Renal pelvis (tissue), 4 donors: ENCODE results near the gene MCCD1. TPM values are rescaled to one million over a fixed set of nuclear protein-coding genes. Genes with fewer than 3 reads are reported as not detected.
"Not testable (repeated sequence)": the region's sequence is repeated elsewhere in the genome, so short reads cannot be mapped to it uniquely, and the experiment has no call there.

Experiments
- DNase-seq: peaks from one replicate; pipeline ENCODE4 v3.0.0-alpha.2; 2013
- polyA plus RNA-seq, 3 donors: library from polyadenylated mRNA; unstranded; fragments of 120-200 nt; gene quantifications; one replicate each; pipeline ENCODE4 v1.2.1, GENCODE V29; 2013; ENCODE audit not compliant: insufficient read length in 3 of 3

MCCD1 gene
- polyA plus RNA-seq, 3 donors: 19.5 to 24.1 (median 21.9) TPM

- no peak for DNase-seq
Measured at GRCh38 chr6:31535538-31536324, 7.0 kb downstream of the MCCD1 start.

- DNase-seq: no peak
Measured at GRCh38 chr6:31538805-31539400, 10.1 kb downstream of the MCCD1 start.

DNA sequence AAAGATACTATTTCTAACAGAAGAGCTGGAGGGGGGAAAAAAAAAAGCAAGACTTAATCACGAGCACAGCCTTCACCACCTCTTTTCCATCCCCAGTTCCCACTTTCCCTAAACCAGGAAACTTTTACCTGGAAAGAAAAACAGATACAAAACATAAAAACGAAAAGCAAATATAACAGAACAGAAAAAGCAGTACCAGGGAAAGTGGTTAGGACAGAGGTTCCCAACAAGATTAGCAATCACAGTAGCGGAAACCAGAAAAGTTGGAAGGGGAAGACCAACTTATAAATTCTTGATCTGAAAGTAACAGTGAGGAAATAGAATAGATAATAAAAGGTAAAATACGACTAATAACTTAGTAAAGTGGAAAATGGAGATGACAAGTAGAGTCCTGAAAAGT, 11.9 kb downstream of the MCCD1 start:
- no peak for DNase-seq

DNA sequence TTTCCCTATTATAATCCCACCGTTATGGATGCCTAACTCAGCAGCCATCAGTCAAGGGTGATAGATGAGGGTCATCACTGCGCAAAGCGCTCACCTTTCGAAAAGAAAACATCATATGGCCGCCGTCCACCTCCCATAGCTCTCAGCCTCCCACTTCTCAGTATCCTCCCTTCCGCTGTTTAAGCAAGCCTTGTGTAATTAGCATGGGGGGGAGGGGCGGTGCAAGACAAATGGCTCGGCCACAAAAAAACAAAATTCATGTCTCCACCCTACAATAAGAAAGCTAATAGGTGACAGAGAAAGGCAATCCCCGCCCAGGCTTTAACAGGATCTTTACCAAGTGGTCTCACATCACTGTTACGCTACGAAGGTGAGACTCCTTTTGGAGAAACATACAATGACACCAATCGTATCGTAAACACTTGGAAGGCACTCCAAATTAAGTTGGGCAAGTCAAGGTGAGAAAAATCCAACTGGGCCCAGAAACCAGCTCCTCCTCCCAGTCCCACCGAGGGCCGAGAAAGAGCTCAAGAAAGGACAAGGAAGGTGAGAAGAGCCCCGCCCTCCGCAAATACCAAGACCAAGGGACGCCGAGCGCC, 12.4 kb downstream of the MCCD1 start:
- DNase-seq: peak; percentile 54

DNA sequence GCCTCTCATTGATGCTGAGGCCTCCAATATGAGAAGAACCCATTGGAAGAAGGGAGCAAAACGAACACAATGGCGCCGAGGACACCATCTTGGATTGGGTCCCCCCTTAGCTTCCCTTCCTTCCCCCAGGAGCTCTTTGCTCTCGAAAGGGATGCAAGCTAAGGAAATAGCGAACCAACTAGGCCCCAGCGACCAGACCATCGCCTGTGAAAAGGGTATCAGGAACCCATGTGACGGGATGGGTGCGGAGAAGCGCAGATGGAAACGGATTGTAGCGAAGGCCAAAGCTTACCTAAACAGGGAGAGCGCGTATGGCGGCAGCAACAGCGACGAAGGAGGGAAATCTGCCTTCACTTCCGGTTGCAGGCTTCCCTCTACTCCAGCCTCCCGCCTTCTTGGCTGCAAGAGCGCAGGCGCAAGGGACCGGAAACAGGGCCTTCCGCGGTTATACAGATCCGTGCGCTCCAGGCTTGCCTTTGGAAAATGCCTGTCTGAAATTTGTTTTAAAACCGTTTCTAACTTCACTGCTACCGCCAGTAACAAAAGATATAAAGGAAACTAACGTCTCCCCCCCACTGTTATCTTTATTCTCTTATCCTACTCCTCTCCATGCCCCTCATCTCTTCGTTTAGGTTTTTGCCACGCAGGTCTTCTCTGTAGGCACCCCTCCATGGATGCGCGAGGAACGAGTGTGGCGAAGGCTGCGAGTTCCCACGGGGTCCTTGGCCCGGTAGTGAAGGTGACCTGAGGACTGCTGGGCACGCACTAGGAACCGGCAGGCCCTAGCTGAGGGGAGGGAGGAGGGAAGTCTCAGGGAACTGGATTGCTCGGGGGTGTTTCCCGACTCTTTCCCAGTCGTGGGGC, 13.1 kb downstream of the MCCD1 start, which contains the start of gene DDX39B:
DDX39B (minus strand) TSS at position 346 of the 864 bp plus-strand sequence. CDS start 1,471 bp downstream, outside the sequence.
- DNase-seq: peak; percentile 97

GRCh38 chr6:31543639-31544038, 14.9 kb downstream of the MCCD1 start:
- DNase-seq: no peak

DNA sequence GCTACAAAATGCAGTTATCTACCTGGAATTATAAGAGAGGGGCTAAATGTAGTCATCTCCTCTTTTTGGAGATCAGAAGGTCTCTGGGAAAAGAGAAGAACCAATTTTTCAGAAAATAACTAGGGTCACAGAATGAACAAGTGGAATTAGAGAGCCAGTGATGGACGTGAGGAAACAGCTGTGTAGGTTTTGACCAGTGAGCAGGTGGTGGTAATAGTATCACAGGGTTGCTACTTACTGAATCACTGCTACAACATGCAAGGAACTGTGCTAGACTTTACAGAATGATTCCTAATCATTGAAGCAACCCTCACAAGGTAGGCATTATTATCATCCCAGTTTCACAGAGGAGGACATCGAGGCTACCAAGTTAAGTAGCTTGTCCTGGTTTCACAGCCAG, 15.9 kb downstream of the MCCD1 start:
- DNase-seq: no peak

DNA sequence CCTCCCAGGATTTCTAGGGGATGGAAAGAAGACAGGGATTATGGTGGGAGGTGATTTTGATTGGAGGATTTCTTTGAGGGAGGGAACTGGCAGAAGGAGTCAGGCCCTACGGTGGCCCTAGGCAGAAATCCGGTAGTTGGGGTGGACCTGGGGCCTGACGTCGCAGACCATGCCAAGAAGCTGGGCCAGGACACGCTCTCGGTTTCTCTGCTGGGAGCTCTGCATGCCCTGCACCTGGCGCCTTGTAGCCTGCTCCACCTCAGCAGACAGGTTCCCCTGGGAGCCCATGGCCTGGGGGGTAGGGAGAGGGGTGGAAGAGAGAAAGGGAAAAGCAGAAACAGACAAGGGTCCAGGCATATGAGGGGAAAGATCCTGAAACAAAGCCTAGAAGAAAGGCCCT, 16.5 kb downstream of the MCCD1 start:
- no peak for DNase-seq

- DNase-seq: peak; percentile 90
Measured at GRCh38 chr6:31546339-31546957, 17.7 kb downstream of the MCCD1 start, which contains the start of gene ATP6V1G2. Gene ATP6V1G2, minus strand, starts transcription at chr6:31546608. Its CDS starts 49 bp downstream, at chr6:31546559.

DNA sequence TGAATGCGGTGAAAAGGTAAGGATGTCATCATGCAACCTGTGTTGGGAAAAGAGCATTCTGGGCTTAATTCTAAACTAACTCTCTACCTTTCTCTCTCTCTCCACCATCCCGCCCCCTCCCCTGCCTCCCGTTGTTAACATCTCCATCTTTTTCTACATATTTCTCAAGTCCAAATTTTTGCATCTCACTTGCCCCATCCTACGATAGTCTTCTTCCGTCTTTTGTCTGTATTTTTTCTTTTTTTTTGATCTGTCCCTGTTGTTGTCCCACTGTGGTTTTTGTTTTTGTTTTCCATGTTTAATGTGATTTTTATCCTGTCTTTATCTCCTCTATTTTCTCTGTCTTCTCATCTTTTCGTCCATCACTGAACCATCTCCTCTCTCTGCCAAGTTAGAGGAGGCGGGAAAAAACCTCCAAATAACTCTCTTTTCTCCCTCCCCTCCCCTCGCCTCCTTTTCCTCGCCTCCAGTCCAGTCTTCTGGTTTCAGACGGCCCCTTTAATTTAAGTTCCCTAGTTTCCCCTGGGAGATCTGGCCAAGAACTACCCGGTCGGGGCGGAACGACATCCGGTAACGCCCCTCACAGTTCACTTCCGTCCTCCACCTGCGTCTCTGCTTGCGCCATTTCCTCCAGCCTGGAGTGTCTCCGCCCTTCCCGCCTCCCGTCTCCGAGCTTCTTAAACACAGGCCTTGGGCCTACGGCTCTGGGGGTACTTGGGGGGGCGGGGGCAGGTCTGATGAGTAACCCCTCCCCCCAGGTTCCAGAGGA, 18.4 kb downstream of the MCCD1 start, which contains the start of gene NFKBIL1:
NFKBIL1 (plus strand) TSS at position 651 of the 769 bp plus-strand sequence; CDS start at position 738, 87 bp downstream.
- peak; percentile 97 for DNase-seq

- DNase-seq: no peak
Measured at GRCh38 chr6:31547727-31548543, 19.2 kb downstream of the MCCD1 start.

- DNase-seq: no peak
Measured at GRCh38 chr6:31548544-31548873, 19.7 kb downstream of the MCCD1 start.

GRCh38 chr6:31551371-31551770, 22.6 kb downstream of the MCCD1 start:
- DNase-seq: not testable (repeated sequence)

- DNase-seq: no peak
Measured at GRCh38 chr6:31556307-31556706, 27.5 kb downstream of the MCCD1 start.

- DNase-seq: no peak
Measured at GRCh38 chr6:31557443-31558317, 28.9 kb downstream of the MCCD1 start.

GRCh38 chr6:31558318-31558625, 29.5 kb downstream of the MCCD1 start:
- DNase-seq: no peak

DNA sequence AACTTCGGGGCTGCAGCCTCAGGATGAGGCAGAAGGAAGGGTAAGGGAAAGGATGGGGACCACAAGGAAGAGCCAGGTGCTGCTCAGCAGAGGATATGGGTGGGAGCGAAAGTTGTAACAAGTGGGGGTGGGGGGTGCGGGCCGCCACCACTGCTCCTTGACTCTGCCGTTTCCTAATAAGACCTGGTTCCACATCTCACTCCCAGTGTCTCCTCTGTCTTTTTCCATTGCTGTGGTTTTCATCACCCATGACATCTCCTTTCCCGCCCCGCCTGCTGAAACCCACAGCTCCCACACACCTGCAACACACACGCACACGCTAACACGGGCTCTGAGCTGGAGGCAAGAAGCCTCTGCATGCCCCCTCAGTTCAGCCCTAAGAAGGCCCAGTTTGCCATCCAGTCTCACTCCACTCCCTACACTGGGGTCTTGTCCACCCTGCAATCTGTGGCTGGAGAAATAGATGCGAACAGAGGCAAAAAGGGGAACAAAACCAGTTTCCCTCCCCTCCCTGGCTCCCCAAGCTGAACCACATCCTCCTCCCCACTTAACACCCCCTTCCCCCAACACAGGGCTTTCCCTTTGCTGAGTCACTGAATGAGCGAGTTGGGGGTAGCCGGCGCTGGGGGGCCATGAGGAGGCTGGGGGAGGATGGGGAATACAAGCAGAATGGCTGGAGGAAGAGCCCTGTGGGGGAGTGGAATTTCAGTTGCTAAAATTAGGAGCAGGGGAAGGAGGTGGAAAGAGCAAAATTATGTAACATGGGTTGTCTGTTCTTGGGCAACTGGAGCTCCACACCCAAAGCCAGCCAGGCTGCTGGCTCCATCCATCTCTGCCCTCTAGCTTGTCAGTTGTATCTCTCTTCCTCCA, 30.1 kb downstream of the MCCD1 start:
- DNase-seq: no peak

DNA sequence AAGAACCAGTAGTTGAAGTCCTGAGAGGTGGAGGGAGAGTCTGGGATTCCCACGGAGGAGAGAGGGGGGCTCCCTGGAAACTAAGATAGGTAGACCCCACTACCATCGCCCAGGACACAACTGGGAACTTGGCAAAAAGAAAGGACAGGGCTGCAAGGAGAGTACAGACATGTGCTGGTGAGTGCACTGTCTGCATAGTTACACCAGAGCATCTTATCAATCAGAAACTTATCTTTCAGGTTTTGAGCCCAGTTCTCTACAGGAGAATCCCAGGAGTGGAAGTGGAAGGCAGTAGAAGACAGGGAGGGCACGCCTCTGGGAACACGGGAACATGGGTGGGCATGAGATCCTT, 30.8 kb downstream of the MCCD1 start:
- no peak for DNase-seq
